HG03066 (cell line): Measurements from ENCODE around the gene BIN2.
"Not testable (repeated sequence)": the region's sequence is repeated elsewhere in the genome, so short reads cannot be mapped to it uniquely, and the experiment has no call there.

ENCODE experiments used
- ATAC-seq: cut with Tn5 transposase; IDR thresholded peaks from one replicate; pipeline ENCODE4 v1.9.1; 2021; ENCODE audit warnings: low read depth; ENCODE audit not compliant: unreplicated experiment

BIN2 gene

DNA sequence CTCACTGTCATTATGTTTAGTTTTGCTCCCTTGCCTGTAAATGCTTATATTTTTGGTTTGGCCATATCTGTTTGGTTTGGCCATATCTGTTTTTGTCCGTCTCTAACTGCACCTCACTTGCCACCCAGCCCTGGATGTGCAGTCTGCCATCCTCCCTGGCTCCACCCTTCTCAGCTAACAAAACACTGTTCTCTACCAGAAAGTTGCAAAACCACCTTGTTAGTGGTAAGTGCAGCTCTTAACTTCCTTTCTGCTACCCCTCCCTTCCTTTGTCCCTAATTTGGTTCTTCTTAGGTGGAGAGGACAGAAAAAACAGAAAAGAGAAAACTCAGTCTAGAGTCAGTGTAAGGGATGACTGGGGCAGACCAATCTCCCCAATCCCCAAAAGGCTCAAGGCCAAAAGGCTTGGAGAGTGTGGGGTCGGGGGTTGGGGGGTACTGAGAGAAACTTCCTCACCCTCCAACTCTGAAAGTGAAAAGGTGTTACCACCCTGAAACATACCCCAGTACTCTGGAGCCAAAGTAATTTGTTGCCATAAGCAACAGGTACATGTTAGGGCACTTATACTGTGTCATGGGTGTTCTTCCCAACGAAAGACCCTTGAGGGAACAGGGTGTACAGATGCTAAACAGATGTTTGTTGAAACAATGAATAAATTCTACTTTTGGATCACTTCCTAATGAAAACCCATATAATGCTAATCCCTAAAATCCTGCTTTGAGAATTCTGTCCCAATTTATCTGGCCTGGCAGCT, 5.0 kb downstream of the BIN2 start:
- ATAC-seq: no peak

- ATAC-seq: not testable (repeated sequence)
Observed at GRCh38 chr12:51318057-51318806, 5.7 kb downstream of the BIN2 start.

DNA sequence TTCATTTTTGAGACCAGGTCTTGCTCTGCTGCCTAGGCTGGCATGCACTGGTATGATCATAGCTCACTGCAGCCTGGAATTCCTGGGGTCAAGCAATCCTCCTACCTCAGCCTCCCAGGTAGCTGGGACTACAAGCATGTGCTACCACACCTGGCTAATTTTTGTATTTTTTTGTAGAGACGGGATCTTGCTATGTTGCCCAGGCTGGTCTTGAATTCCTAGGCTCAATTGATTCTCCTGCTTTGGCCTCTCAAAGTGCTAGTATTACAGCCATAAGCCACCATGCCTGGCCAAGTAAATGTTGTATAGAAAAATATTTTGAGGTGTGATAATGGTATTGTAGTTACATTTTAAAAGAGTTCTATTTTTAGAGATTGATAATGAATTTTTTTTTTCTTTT, 12.6 kb downstream of the BIN2 start:
- no peak for ATAC-seq

GRCh38 chr12:51307655-51308593, 16.1 kb downstream of the BIN2 start:
- no peak for ATAC-seq

- no peak for ATAC-seq
Observed at GRCh38 chr12:51306507-51306906, 17.5 kb downstream of the BIN2 start.

DNA sequence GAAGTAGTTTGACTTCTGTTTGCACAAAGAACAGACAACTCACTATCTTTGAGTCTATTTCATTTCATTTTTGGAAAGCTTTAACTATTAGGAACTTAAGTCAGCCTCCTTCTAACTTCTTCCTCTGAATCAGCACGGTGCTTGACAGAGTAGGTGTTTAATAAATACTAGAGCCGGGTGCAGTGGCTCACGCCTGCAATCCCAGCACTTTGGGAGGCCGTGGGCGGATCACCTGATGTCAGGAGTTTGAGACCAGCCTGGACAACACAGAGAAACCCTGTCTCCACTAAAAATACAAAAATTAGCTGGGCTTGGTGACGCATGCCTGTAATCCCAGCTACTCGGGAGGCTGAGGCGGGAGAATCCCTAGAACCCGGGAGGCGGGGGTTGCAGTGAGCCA, 23.2 kb downstream of the BIN2 start:
- not testable (repeated sequence) for ATAC-seq

GRCh38 chr12:51295651-51296050, 28.3 kb downstream of the BIN2 start:
- ATAC-seq: no peak

DNA sequence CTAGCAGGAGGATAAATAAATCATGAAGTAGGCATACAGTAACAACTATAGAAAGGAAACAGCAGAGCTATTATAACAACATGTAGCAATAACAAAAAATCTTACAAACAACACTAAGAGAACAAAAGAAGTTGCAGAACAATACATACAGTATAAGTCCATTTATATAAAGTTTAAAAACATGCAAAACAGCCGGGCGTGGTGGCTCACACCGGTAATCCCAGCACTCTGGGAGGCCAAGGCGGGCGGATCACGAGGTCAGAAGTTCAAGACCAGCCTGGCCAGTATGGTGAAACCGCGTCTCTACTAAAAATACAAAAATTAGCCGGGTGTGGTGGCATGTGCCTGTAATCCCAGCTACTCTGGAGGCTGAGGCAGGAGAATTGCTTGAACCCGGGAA, 29.9 kb downstream of the BIN2 start:
- not testable (repeated sequence) for ATAC-seq

- no peak for ATAC-seq
Observed at GRCh38 chr12:51293696-51294095, 30.3 kb downstream of the BIN2 start.

GRCh38 chr12:51291603-51292513, 32.1 kb downstream of the BIN2 start:
- not testable (repeated sequence) for ATAC-seq

- no peak for ATAC-seq
Observed at GRCh38 chr12:51285843-51286242, 38.1 kb downstream of the BIN2 start.

DNA sequence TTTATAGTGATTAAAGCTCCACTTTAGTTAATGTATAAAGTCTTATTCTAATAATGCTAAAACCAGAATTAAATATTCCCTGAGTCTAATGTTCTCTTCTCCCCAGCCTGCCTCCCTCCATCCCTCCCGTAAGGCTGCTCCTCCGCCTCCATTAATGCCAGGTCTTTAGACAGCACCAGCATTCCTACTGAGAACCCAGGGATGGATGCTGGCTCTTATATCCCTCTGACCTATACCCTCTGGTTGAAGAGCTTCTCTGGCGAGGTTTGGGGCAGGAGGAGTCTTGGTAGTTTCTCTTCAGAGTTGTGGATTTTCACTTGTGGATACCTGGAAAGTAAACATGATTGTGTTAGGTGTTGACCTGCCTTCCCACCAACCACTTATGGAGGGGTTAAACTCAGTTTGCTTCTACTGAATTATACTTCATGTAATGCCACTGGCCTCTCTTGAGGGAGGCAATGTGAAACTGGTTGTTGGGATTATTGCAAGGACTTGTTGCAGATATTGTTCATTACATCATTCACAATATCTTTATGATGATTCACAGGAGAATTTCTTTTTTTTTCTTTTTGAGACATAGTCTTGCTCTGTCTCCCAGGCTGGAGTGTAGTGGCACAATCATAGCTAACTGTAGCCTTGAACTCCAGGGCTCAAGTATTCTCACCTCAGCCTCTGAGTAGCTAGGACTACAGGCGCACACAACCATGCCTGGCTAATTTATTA, 42.6 kb downstream of the BIN2 start:
- ATAC-seq: no peak

DNA sequence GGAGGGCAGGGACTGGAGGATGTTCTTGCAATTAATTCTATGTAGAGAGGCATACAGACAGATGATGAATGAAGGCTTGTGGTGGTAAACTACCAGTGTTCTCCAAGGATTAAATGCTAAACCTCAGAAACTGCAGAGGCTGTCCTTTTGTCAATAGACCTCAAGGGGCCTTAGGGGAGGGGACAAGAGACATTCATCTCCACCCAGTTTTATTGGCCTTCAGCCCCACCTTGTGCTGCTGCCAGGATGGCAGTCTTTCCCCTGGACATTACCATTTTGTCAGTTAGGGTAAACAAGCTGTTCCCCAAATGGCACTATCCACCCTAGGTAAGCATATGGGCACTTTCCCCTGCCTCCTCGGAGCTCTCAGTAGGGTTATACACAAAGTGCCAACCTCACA, 48.9 kb downstream of the BIN2 start:
- ATAC-seq: no peak

- ATAC-seq: not testable (repeated sequence)
Observed at GRCh38 chr12:51272810-51273209, 51.2 kb downstream of the BIN2 start.

DNA sequence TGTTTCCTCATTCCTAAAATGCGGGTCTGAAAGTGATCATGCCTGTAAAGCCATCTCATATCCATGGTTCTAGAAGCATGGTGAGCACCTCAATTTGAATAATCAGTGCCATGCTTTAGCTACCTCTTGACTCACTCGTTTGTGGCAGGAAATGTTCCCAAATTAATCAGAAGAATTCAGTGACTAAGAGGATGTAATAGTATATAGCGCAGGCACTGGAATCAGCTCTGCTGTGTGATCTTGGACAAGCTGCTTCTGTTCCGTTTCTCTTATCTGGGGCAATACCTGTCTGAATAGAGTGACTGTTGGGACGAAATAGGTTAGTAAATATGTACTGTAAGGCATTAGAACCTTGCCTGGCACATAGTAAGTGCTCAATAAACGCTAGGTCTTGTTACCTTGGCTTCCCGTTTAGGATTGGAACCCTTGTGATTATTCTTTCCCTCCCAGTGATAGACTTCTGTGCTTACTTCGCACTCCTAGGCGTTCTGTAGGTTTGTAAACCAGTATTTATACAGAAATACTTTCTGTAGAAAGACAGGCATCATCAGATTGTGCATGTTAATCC, 52.9 kb downstream of the BIN2 start:
- no peak for ATAC-seq

- ATAC-seq: peak; percentile 67
Observed at GRCh38 chr12:51270067-51270950, 53.7 kb downstream of the BIN2 start, which contains the start of gene SMAGP. Gene SMAGP (minus strand): TSS chr12:51270415. CDS start chr12:51269278, 1,137 bp downstream.

GRCh38 chr12:51269174-51270066, 54.6 kb downstream of the BIN2 start:
- peak; percentile 43 for ATAC-seq
